Mononuclear cell (primary cell): ENCODE results near the gene VPS54. TPM values are rescaled to one million over a fixed set of nuclear protein-coding genes. Genes with fewer than 3 reads are reported as not detected.
A peak's percentile ranks its signal among the peaks of the same experiment; 100 is the strongest.

Experiments
- H3K27me3 ChIP-seq: 2 replicates; pipeline ENCODE4 v1.6.0; 2011; ENCODE audit warnings: low read length, control low read depth; ENCODE audit not compliant: insufficient read depth
- H3K4me1 ChIP-seq: 2 replicates; pipeline ENCODE4 v1.5.1; 2011; ENCODE audit warnings: mild to moderate bottlenecking, low read length, control low read depth; ENCODE audit not compliant: insufficient read depth
- H3K4me3 ChIP-seq: 2 replicates; pipeline ENCODE4 v1.5.1; 2011; ENCODE audit warnings: mild to moderate bottlenecking, low read length, moderate library complexity
- H3K9me3 ChIP-seq: 2 replicates; pipeline ENCODE4 v1.5.1; 2011; ENCODE audit warnings: low read depth, mild to moderate bottlenecking, control low read depth, low read length
- total RNA-seq: library from RNA; depleted of rRNA; stranded (reverse); fragments of >200 nt; gene quantifications from one replicate; pipeline ENCODE4 v1.2.3, GENCODE V29; 2012

VPS54 gene
- total RNA-seq, 1 donor, result 13.4 TPM

DNA sequence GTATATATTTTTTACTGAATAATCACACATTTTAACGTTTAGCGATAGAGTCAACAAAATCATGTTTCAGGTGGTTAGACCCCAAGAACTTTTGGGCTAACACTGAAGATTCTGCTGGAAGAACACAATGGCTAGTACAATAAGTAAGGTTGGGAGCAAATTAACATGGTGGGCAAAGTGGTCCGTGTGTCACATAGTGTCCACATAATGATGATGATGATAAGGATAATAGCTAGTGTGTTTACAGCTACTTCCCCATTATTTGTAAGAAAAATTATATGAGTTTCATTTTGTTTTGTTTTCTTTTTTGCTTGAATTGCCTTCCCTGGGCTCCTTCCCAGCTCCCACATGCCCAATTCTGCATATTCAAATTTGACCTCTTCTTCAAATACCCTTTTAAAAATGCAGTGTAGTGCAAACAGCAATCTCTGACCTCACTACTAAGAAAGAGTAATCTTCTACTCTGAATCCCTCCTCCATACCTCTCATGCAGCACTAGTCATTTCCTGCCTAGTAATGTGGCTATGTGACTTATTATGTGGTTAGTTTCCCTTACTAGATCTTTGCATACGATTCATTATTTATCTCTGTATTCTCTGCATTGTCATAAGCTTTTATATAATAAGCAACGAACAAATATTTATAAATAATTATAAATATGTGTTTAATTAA is 16.9 kb upstream of the VPS54 start:
- Histone ChIP-seq H3K9me3 (no peaks in the 10 kb centered on the region), H3K27me3 (no peaks in the 10 kb centered on the region), H3K4me1 (peaks cover 5% of the 10 kb centered on the region), H3K4me3 (no peak overlapping the region)

DNA sequence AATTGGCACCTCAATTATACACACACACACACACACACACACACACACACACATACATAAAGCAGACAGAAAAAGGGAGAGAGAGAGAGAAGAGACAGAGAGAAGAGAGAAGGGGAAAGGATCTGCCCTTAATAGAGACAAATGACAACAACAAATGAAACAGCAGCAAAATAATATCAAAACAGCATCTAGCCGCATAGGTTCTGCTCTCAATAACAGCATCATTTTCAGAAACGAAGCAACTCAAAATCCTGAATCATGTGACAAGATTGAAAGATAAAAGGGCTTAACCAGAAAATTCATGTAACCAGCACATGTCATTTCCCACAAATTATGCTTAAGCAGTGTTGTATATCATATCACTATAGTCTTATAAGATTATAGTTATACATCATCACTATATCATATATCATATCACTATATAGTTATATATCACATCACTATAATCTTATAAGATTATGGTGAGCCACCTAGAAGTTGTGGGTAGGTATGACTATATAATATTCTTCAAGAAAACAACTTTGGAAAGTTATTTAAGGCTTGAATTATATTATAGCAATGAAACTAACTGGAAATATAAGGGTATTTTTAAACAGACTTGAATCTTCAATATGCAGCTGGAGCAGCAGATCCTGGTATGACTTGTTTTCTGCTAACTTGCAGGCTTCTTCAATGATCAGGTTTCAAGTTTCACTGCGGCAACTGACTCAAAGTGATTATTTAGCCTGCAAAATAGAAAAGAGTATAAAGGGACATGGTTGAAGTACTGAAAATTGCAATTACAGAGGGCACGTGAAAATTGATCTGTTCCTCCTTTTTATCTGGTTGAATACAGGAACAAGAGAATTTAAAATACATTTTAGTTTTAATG is 16.1 kb upstream of the VPS54 start:
- Histone ChIP-seq H3K27me3 (no peaks in the 10 kb centered on the region), H3K4me3 (no peak overlapping the region), H3K4me1 (peaks cover 5% of the 10 kb centered on the region), H3K9me3 (no peaks in the 10 kb centered on the region)

DNA sequence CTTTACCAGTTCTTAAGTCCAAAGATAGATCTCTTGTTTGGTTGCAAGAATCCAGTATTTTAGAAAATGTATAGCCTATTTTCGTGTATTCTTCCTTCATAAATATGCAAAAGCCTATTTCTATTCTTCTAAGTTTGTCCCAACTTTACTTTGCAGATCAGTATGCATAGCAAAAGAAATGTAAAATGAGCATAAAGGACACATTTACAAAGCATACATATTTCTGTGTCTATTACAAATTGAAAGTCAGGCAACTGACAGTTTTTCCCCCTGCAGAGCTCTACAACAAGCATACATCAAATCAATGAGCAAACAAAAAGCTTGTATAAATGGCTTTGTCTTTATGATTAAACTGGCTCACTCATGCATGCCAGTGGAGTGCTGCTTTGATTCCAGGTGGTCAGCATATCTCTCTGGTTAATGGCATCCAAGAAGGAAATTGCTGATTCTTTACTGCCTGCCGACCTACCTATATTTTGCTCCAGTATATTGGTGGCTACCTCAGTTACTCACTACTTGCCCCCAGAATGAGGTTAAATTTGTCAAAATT is 10.0 kb upstream of the VPS54 start:
- no peaks in the 10 kb centered on the region for H3K9me3 ChIP-seq
- H3K4me3 ChIP-seq, result no peak overlapping the region
- H3K4me1 ChIP-seq, result no peaks in the 10 kb centered on the region
- no peaks in the 10 kb centered on the region for H3K27me3 ChIP-seq

DNA sequence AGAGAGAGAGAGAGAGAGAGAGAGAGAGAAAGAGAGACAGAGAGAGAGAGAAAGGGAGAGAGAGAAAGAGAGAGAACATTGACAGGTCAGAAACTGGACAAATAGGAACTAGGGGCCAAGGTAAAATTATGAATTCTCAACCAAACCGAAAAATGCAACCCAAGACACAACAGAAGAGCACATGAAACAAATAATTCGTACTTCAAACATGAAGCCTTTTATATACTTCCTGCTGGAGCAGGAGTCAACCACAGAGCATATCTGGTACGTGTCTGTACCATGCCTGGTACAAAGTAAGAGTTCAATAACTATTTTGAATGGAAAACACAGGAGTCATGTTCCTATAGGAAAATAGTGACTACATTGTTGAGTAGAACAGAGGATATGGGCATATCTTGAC is 6.5 kb upstream of the VPS54 start:
- no peak overlapping the region for H3K4me3 ChIP-seq
- no peaks in the 10 kb centered on the region for H3K4me1 ChIP-seq
- no peaks in the 10 kb centered on the region for H3K9me3 ChIP-seq
- no peaks in the 10 kb centered on the region for H3K27me3 ChIP-seq

DNA sequence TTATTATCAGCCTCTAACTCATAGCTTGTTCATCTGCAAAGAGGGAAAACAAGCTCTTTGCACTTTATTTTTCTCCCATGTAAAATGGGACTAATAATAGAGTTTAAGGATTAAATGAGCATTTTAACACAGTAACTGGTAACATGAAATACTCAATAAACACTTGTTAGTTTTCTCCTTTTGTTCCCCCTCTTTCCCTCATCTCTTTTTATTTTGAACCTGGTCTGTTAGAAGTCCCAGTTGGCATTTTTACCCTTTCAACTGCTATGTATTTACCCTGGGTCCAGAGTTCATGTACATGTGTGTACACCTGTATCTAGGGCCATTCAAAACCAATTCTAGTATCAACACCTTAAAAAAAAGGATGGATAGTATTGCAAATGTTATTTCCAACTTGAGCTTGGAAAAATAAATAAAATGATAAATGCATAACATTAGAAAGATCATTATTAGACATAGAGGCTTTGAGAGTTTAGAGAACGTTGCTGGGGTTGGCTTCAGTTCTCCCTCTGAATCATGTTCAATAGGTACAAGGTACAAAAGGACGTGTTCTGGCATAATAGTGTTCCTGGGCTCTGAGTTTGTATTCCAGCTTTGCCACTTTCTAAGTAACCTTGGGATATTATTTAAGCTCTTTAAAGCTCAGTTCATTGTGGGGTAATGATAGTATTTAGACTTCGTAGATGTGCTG is 5.2 kb upstream of the VPS54 start:
- Histone ChIP-seq H3K27me3 (no peaks in the 10 kb centered on the region), H3K4me3 (no peak overlapping the region), H3K4me1 (peaks cover 6% of the 10 kb centered on the region), H3K9me3 (no peaks in the 10 kb centered on the region)

DNA sequence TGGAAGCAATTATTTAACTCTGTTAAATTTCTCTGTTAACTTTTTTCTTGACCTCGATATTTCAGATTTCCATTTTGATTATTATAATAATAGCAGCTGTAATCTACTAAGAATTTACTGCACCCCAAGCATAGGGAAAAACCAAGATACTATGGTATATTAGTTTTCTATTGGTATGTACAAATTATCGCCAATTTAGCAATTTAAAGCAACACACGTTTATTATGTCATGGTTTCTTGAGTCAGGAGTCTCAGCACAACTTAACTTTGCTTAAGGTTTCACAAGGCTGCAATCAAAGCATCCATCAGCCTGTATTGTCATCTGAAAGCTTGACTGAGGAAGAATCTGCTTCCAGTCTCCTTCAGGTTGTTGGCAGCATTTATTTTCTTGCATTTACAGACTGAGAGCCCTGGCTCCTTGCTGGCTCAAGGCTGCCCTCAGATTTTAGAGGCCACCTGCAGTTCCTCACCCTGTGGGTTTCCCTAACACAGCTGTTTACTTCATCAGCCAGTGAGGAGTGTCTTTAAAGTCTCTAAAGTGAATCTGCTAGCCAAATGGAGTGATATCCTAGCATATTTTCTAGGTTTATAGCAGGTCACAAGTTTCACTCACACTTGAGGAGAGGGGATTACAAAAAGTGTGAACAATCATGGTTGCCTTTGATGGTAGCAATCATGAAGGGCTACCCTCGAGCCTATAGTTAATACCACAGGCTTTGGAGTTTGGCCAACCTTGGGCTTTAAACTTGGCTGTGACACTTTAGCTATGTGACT is 4.4 kb upstream of the VPS54 start:
- H3K4me3 ChIP-seq, result no peak overlapping the region
- peaks cover 6% of the 10 kb centered on the region for H3K4me1 ChIP-seq
- no peaks in the 10 kb centered on the region for H3K27me3 ChIP-seq
- no peaks in the 10 kb centered on the region for H3K9me3 ChIP-seq

DNA sequence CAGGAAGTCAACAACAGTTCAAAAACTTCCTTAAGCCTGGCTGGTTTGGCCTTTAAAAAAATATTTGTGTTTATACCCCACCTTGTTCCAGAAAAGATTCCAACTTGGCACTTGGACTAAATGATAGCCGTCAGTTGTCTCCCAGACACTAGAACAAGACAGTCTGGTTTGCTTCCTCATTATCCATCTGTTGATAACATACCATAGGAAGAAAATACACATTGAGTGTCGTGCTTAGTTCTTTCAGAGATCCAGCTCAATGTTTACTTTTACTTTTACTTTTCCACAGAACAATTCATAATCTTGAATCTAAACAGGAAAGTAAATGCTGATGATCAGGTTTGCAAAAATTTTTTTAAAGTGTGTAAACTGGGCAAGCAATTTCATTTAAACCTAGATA is 2.4 kb upstream of the VPS54 start:
- Histone ChIP-seq H3K4me1 (peaks cover 22% of the 10 kb centered on the region), H3K27me3 (no peaks in the 10 kb centered on the region), H3K4me3 (no peak overlapping the region), H3K9me3 (no peaks in the 10 kb centered on the region)

DNA sequence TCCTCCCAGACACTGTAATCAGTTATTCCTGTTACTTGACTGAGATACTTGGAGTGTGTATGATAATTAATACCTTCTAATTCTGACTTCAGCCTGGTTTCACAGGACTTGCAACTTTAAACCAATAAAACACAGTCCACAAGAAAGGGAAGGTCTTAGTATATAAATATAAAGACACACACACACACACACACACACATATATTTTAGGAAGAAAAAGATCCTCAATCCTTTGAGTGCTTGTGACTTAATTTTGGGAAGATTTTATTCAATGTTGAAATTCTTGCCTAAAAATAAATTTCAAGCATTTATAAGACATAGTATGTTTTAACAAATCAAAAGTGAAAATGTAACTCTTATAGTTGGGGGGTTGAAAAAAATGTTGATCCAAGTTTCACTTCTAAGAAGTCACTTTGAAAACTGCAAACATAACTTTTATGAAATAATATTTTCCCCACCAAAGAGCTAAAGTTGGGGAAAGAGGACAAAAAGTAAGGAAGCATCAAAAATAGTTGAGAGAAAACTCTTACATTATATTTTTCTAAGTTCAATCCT is 824 bp upstream of the VPS54 start:
- Histone ChIP-seq H3K4me3 (peak overlapping the region; percentile 86), H3K4me1 (peaks cover 35% of the 10 kb centered on the region), H3K27me3 (no peaks in the 10 kb centered on the region), H3K9me3 (no peaks in the 10 kb centered on the region)

DNA sequence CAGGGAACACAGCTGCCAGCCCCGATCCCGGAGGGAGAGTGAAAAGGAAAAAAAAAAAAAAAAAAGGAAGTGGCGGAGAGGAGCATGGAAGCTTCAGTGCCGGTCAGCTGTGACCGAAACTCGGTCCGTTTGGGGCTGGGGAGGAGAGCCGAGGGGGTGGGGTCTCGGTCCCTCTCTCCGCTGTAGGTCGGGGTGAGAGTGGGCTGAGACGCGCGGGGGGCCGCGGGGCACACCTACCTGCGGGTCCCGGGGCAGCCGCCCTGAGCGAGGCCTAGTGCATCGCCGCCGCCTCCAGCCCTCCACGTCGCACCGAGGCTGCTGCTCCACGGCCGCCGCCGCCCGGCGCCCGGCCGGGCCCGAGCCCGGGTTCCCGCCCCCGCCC is 536 bp downstream of the VPS54 start:
- Histone ChIP-seq H3K9me3 (no peaks in the 10 kb centered on the region), H3K4me1 (peaks cover 35% of the 10 kb centered on the region), H3K27me3 (no peaks in the 10 kb centered on the region), H3K4me3 (peak overlapping the region; percentile 86)

DNA sequence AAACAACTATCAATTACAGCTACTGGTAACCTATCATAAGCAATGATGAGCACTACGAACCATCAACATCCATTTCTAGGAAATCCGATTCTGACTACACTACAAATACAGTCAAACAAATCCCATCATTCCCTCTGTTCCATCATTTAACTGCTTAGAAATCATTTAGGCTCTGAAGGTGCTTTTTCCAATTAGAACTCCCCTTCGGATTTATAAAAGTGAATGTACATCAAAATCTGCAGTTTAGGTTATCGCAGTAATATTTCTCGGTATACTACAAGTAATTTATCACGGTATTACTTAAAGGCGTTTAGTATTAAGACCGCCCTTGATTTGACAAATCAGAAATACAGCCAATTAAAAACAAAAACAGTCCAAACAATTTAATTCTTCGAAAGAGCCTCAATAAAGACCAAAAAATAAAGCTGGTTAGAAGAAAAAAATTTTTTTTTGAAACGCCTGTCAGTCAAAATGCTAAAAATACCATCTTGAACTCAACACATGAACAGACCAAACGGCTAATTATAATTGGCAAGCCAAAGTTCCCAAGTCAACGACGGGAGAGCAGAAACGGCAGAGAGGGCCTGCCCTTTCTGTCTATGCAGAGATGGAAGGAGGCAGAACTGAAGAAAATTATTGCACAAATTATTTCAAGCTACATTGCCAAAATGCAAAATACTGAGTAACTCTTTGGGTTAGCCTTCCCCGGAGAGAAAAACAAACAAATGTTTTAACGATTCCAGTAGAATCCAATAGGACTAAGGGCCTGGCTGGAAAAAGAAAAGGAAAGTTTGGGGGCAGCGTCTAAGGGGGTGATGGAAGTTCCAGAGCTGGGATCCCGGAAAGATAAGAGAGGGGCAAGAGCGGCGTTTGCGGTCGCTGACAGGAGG is 1.2 kb downstream of the VPS54 start:
- H3K27me3 ChIP-seq, result no peaks in the 10 kb centered on the region
- no peaks in the 10 kb centered on the region for H3K9me3 ChIP-seq
- H3K4me1 ChIP-seq, result peaks cover 35% of the 10 kb centered on the region
- H3K4me3 ChIP-seq, result peak overlapping the region; percentile 86

DNA sequence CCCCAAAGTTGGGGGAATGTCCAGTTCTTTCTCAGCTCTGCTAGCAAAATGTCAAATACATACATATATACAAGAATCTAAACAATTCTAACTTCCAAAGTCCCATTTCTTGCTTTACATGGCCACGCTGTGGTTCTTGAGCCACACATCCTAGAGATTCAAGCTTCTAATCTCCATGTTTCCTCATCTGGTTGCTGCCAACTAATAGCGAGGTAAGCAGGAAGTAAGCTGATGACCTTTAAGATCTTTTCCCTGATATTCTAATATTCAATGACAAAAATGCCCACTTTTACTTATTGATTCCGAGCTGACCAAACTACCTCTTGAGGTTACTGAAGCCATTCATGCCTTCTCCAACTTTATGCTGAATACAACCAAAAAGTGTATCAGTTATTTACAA is 3.3 kb downstream of the VPS54 start:
- H3K4me3 ChIP-seq, result no peak overlapping the region

DNA sequence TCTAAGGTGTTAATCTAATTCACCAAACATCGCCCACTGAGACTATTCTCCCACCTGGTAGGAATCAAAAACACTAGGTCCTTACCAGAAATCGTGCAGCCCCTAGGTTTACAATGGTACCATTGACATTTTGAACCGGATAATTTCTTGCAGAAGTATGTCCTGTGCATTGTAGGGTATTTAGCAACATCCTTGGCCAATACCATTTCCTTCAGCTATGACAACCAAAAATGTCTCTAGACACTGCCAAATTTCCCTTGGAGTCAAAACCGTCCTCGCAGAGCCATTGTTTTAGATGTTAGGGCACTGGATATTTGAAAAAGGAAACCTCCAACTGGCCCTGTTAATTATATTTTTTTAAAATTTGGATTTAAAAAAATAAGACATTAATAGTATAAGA is 3.8 kb downstream of the VPS54 start:
- H3K4me3 ChIP-seq, result peak overlapping the region; percentile 20
- peaks cover 35% of the 10 kb centered on the region for H3K4me1 ChIP-seq
- H3K27me3 ChIP-seq, result no peaks in the 10 kb centered on the region
- H3K9me3 ChIP-seq, result no peaks in the 10 kb centered on the region

More for the DNA sequence above, 3.3 kb downstream of the VPS54 start:
- Histone ChIP-seq H3K4me1 (peaks cover 35% of the 10 kb centered on the region), H3K27me3 (no peaks in the 10 kb centered on the region), H3K9me3 (no peaks in the 10 kb centered on the region)

DNA sequence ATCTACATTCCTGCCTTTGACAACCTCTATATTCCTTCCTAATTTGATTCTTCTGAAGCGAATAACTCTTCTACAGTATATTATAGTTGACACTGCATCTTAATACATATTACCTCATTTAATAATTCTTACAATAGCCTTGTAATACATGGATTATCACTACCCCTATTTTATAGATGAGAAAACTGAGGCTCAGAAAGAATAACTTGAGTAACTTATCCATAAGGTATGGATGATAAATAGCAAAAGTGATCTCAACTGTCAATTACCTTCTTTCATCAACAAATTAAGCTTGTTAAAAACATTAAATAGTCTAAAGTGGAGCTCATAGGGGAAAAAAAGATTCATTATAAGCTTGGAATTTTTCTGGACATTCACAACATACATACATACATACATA is 4.6 kb downstream of the VPS54 start:
- no peak overlapping the region for H3K4me3 ChIP-seq

More for the DNA sequence above, 4.6 kb downstream of the VPS54 start:
- no peaks in the 10 kb centered on the region for H3K9me3 ChIP-seq
- peaks cover 31% of the 10 kb centered on the region for H3K4me1 ChIP-seq
- no peaks in the 10 kb centered on the region for H3K27me3 ChIP-seq
